WTC11 (cell line): ENCODE measurements around the gene C19orf73. TPM values are rescaled to one million over a fixed set of nuclear protein-coding genes. Genes with fewer than 3 reads are reported as not detected.

Source experiments
- CREM ChIP-seq: sonication (generic); formaldehyde crosslinking; IDR thresholded peaks from 2 replicates; pipeline ENCODE4 v1.8.1; 2022; ENCODE audit warnings: mild to moderate bottlenecking, missing genetic modification reagents, moderate library complexity
- ELF4 ChIP-seq: sonication (generic); formaldehyde crosslinking; IDR thresholded peaks from 2 replicates; pipeline ENCODE4 v1.8.1; 2022; ENCODE audit warnings: low read depth, mild to moderate bottlenecking, moderate library complexity, missing genetic modification reagents
- ESRRA ChIP-seq: sonication (generic); formaldehyde crosslinking; IDR thresholded peaks from 2 replicates; pipeline ENCODE4 v1.8.1; 2022; ENCODE audit warnings: mild to moderate bottlenecking, missing genetic modification reagents, borderline replicate concordance
- ETV6 ChIP-seq: sonication (generic); formaldehyde crosslinking; IDR thresholded peaks from 2 replicates; pipeline ENCODE4 v1.8.1; 2022; ENCODE audit warnings: mild to moderate bottlenecking, missing genetic modification reagents
- FOXP1 ChIP-seq: sonication (generic); formaldehyde crosslinking; IDR thresholded peaks from 2 replicates; pipeline ENCODE4 v1.8.0; 2022; ENCODE audit warnings: missing genetic modification reagents, mild to moderate bottlenecking, moderate library complexity, borderline replicate concordance
- HMGA2 ChIP-seq: fragments of 250-450 bp; sonication (Bioruptor Pico); IDR thresholded peaks from 2 replicates; pipeline ENCODE4 v1.4.0; 2021; ENCODE audit warnings: mild to moderate bottlenecking, moderate library complexity
- IRF2 ChIP-seq: sonication (generic); formaldehyde crosslinking; IDR thresholded peaks from 2 replicates; pipeline ENCODE4 v1.8.0; 2022; ENCODE audit warnings: low read depth, missing genetic modification reagents, borderline replicate concordance
- MXD4 ChIP-seq: fragments of 250-450 bp; sonication (Bioruptor Pico); IDR thresholded peaks from 2 replicates; pipeline ENCODE4 v1.8.0; 2021; ENCODE audit warnings: mild to moderate bottlenecking, moderate library complexity, borderline replicate concordance
- NFATC4 ChIP-seq: fragments of 250-450 bp; sonication (Bioruptor Pico); IDR thresholded peaks from 2 replicates; pipeline ENCODE4 v1.9.0; 2021; ENCODE audit warnings: mild to moderate bottlenecking
- NFE2L1 ChIP-seq: sonication (generic); formaldehyde crosslinking; IDR thresholded peaks from 2 replicates; pipeline ENCODE4 v1.8.1; 2023; ENCODE audit warnings: missing genetic modification reagents
- RORB ChIP-seq: fragments of 250-450 bp; sonication (Bioruptor Pico); IDR thresholded peaks from 2 replicates; pipeline ENCODE4 v1.9.0; 2021; ENCODE audit warnings: mild to moderate bottlenecking
- SMAD3 ChIP-seq: sonication (generic); formaldehyde crosslinking; IDR thresholded peaks from 2 replicates; pipeline ENCODE4 v1.8.0; 2022; ENCODE audit warnings: missing genetic modification reagents, mild to moderate bottlenecking, borderline replicate concordance
- SP1 ChIP-seq: sonication (generic); formaldehyde crosslinking; conservative IDR thresholded peaks from 2 replicates; pipeline ENCODE4 v1.8.1; 2022; ENCODE audit warnings: missing genetic modification reagents
- TCF7 ChIP-seq: sonication (generic); formaldehyde crosslinking; IDR thresholded peaks from 2 replicates; pipeline ENCODE4 v1.8.0; 2022; ENCODE audit warnings: mild to moderate bottlenecking, low read depth, missing genetic modification reagents, moderate library complexity
- TEAD1 ChIP-seq: sonication (generic); formaldehyde crosslinking; IDR thresholded peaks from 2 replicates; pipeline ENCODE4 v1.8.0; 2022; ENCODE audit warnings: mild to moderate bottlenecking, missing genetic modification reagents
- ZBTB21 ChIP-seq: sonication (generic); formaldehyde crosslinking; IDR thresholded peaks from 2 replicates; pipeline ENCODE4 v1.8.1; 2023; ENCODE audit warnings: mild to moderate bottlenecking, missing genetic modification reagents, borderline replicate concordance
- ZNF396 ChIP-seq: fragments of 250-450 bp; sonication (Bioruptor Pico); IDR thresholded peaks from 2 replicates; pipeline ENCODE4 v1.8.0; 2021; ENCODE audit warnings: mild to moderate bottlenecking, moderate library complexity, borderline replicate concordance
- ZNF423 ChIP-seq: fragments of 250-450 bp; sonication (Bioruptor Pico); IDR thresholded peaks from 2 replicates; pipeline ENCODE4 v2.1.2; 2022; ENCODE audit warnings: mild to moderate bottlenecking, moderate library complexity
- total RNA-seq: library from RNA; stranded (reverse); gene quantifications from 3 replicates; pipeline ENCODE4 v1.2.3, GENCODE V29; 2021
- TF ChIP-seq, protein P1 (sequence below): sonication (generic); formaldehyde crosslinking; IDR thresholded peaks from 2 replicates; pipeline ENCODE4 v1.8.0; 2022; ENCODE audit warnings: mild to moderate bottlenecking, missing genetic modification reagents
- TF ChIP-seq, protein P2 (sequence below): sonication (generic); formaldehyde crosslinking; IDR thresholded peaks from 2 replicates; pipeline ENCODE4 v1.8.0; 2022; ENCODE audit warnings: mild to moderate bottlenecking, missing genetic modification reagents
- TF ChIP-seq, protein P3 (sequence below): sonication (generic); formaldehyde crosslinking; IDR thresholded peaks from 2 replicates; pipeline ENCODE4 v1.8.0; 2022; ENCODE audit warnings: missing genetic modification reagents
- TF ChIP-seq, protein P4 (sequence below): sonication (generic); formaldehyde crosslinking; IDR thresholded peaks from 2 replicates; pipeline ENCODE4 v1.8.0; 2023; ENCODE audit warnings: missing genetic modification reagents, mild to moderate bottlenecking, borderline replicate concordance
- TF ChIP-seq, protein P5 (sequence below): sonication (generic); formaldehyde crosslinking; IDR thresholded peaks from 2 replicates; pipeline ENCODE4 v1.8.1; 2023; ENCODE audit warnings: mild to moderate bottlenecking, moderate library complexity, missing genetic modification reagents
- TF ChIP-seq, protein P6 (sequence below): sonication (generic); formaldehyde crosslinking; IDR thresholded peaks from 2 replicates; pipeline ENCODE4 v1.8.1; 2023; ENCODE audit warnings: mild to moderate bottlenecking, missing genetic modification reagents

The C19orf73 gene
- total RNA-seq, 1 experiment from 2014 or later, result 3.2 TPM

GRCh38 chr19:49119411-49120324, 725 bp upstream of the C19orf73 start, which contains the start of gene PPFIA3 (continued):
- TF ChIP-seq, protein P1, sequence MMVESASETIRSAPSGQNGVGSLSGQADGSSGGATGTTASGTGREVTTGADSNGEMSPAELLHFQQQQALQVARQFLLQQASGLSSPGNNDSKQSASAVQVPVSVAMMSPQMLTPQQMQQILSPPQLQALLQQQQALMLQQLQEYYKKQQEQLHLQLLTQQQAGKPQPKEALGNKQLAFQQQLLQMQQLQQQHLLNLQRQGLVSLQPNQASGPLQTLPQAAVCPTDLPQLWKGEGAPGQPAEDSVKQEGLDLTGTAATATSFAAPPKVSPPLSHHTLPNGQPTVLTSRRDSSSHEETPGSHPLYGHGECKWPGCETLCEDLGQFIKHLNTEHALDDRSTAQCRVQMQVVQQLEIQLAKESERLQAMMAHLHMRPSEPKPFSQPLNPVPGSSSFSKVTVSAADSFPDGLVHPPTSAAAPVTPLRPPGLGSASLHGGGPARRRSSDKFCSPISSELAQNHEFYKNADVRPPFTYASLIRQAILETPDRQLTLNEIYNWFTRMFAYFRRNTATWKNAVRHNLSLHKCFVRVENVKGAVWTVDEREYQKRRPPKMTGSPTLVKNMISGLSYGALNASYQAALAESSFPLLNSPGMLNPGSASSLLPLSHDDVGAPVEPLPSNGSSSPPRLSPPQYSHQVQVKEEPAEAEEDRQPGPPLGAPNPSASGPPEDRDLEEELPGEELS (CRISPR knock-in tag), result 0 out of 2 replicates have a peak, but pooled peaks have one; percentile 72
- 0 out of 2 replicates have a peak, but pooled peaks have one; percentile 36 for TF ChIP-seq ELF4
- TF ChIP-seq, protein P2, sequence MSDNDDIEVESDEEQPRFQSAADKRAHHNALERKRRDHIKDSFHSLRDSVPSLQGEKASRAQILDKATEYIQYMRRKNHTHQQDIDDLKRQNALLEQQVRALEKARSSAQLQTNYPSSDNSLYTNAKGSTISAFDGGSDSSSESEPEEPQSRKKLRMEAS (CRISPR knock-in tag), result 0 out of 2 replicates have a peak, but pooled peaks have one; percentile 33
- TF ChIP-seq IRF2 (CRISPR knock-in tag), result no peak
- no peak for TF ChIP-seq HMGA2 (CRISPR knock-in tag)
- TF ChIP-seq NFE2L1 (CRISPR knock-in tag), result peak; percentile 71; the same call in 1 of the 2 replicates
- no peak for TF ChIP-seq RORB (CRISPR knock-in tag)
- TF ChIP-seq ETV6 (CRISPR knock-in tag), result no peak
- TF ChIP-seq FOXP1 (CRISPR knock-in tag), result peak; percentile 94; the same call in 1 of the 2 replicates
- TF ChIP-seq, protein P3, sequence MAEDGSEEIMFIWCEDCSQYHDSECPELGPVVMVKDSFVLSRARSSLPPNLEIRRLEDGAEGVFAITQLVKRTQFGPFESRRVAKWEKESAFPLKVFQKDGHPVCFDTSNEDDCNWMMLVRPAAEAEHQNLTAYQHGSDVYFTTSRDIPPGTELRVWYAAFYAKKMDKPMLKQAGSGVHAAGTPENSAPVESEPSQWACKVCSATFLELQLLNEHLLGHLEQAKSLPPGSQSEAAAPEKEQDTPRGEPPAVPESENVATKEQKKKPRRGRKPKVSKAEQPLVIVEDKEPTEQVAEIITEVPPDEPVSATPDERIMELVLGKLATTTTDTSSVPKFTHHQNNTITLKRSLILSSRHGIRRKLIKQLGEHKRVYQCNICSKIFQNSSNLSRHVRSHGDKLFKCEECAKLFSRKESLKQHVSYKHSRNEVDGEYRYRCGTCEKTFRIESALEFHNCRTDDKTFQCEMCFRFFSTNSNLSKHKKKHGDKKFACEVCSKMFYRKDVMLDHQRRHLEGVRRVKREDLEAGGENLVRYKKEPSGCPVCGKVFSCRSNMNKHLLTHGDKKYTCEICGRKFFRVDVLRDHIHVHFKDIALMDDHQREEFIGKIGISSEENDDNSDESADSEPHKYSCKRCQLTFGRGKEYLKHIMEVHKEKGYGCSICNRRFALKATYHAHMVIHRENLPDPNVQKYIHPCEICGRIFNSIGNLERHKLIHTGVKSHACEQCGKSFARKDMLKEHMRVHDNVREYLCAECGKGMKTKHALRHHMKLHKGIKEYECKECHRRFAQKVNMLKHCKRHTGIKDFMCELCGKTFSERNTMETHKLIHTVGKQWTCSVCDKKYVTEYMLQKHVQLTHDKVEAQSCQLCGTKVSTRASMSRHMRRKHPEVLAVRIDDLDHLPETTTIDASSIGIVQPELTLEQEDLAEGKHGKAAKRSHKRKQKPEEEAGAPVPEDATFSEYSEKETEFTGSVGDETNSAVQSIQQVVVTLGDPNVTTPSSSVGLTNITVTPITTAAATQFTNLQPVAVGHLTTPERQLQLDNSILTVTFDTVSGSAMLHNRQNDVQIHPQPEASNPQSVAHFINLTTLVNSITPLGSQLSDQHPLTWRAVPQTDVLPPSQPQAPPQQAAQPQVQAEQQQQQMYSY (CRISPR knock-in tag), result peak; percentile 39; the same call in 1 of the 2 replicates
- TF ChIP-seq NFATC4, result no peak
- TF ChIP-seq TEAD1, result 0 out of 2 replicates have a peak, but pooled peaks have one; percentile 49
- peak; percentile 89 for TF ChIP-seq TCF7 (CRISPR knock-in tag)
- TF ChIP-seq, protein P4, sequence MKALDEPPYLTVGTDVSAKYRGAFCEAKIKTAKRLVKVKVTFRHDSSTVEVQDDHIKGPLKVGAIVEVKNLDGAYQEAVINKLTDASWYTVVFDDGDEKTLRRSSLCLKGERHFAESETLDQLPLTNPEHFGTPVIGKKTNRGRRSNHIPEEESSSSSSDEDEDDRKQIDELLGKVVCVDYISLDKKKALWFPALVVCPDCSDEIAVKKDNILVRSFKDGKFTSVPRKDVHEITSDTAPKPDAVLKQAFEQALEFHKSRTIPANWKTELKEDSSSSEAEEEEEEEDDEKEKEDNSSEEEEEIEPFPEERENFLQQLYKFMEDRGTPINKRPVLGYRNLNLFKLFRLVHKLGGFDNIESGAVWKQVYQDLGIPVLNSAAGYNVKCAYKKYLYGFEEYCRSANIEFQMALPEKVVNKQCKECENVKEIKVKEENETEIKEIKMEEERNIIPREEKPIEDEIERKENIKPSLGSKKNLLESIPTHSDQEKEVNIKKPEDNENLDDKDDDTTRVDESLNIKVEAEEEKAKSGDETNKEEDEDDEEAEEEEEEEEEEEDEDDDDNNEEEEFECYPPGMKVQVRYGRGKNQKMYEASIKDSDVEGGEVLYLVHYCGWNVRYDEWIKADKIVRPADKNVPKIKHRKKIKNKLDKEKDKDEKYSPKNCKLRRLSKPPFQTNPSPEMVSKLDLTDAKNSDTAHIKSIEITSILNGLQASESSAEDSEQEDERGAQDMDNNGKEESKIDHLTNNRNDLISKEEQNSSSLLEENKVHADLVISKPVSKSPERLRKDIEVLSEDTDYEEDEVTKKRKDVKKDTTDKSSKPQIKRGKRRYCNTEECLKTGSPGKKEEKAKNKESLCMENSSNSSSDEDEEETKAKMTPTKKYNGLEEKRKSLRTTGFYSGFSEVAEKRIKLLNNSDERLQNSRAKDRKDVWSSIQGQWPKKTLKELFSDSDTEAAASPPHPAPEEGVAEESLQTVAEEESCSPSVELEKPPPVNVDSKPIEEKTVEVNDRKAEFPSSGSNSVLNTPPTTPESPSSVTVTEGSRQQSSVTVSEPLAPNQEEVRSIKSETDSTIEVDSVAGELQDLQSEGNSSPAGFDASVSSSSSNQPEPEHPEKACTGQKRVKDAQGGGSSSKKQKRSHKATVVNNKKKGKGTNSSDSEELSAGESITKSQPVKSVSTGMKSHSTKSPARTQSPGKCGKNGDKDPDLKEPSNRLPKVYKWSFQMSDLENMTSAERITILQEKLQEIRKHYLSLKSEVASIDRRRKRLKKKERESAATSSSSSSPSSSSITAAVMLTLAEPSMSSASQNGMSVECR (CRISPR knock-in tag), result peak; percentile 76; the same call in 1 of the 2 replicates
- peak; percentile 48; the same call in 1 of the 2 replicates for TF ChIP-seq SP1 (CRISPR knock-in tag)
- no peak for TF ChIP-seq ZBTB21 (CRISPR knock-in tag)
- TF ChIP-seq, protein P5, sequence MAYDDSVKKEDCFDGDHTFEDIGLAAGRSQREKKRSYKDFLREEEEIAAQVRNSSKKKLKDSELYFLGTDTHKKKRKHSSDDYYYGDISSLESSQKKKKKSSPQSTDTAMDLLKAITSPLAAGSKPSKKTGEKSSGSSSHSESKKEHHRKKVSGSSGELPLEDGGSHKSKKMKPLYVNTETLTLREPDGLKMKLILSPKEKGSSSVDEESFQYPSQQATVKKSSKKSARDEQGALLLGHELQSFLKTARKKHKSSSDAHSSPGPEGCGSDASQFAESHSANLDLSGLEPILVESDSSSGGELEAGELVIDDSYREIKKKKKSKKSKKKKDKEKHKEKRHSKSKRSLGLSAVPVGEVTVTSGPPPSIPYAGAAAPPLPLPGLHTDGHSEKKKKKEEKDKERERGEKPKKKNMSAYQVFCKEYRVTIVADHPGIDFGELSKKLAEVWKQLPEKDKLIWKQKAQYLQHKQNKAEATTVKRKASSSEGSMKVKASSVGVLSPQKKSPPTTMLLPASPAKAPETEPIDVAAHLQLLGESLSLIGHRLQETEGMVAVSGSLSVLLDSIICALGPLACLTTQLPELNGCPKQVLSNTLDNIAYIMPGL (CRISPR knock-in tag), result 0 out of 2 replicates have a peak, but pooled peaks have one; percentile 47
- TF ChIP-seq SMAD3 (CRISPR knock-in tag), result peak; percentile 75; the same call in 1 of the 2 replicates
- no peak for TF ChIP-seq MXD4
- TF ChIP-seq, protein P6, sequence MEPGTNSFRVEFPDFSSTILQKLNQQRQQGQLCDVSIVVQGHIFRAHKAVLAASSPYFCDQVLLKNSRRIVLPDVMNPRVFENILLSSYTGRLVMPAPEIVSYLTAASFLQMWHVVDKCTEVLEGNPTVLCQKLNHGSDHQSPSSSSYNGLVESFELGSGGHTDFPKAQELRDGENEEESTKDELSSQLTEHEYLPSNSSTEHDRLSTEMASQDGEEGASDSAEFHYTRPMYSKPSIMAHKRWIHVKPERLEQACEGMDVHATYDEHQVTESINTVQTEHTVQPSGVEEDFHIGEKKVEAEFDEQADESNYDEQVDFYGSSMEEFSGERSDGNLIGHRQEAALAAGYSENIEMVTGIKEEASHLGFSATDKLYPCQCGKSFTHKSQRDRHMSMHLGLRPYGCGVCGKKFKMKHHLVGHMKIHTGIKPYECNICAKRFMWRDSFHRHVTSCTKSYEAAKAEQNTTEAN (CRISPR knock-in tag), result peak; percentile 80; the same call in 1 of the 2 replicates
- no peak for TF ChIP-seq ZNF396 (CRISPR knock-in tag)
- no peak for TF ChIP-seq ZNF423 (CRISPR knock-in tag)
- TF ChIP-seq ESRRA (CRISPR knock-in tag), result peak; percentile 61; the same call in 1 of the 2 replicates
- 0 out of 2 replicates have a peak, but pooled peaks have one; percentile 46 for TF ChIP-seq CREM (CRISPR knock-in tag)
